ENCODE results near the gene HDGF. TPM values are rescaled to one million over a fixed set of nuclear protein-coding genes. Genes with fewer than 3 reads are reported as not detected.

The HDGF gene
- total and polyA plus RNA-seq, 2 donors (not counting 3 experiments of a cell fraction or from before 2014, with no cell fraction given): 95.1 to 298 TPM

GRCh38 chr1:156721535-156721934 lies 29.9 kb downstream of the HDGF start:
- H4K20me1 ChIP-seq (replicated peaks; ENCODE audit: control insufficient read depth, extremely low read depth, insufficient read depth, low read length): peaks cover 7% of the 10 kb centered on the region
- no peak overlapping the region for H2AFZ ChIP-seq (ENCODE audit: low read depth, low read length)
- no peak overlapping the region for H3K4me3 ChIP-seq (replicated peaks in 1 of 3; ENCODE audit: insufficient read depth in 1 of 3, low read depth in 1 of 3, low read length in 3 of 3)
- intact Hi-C loops (cut with micrococcal nuclease): no loop called here
- peaks cover 16% of the 10 kb centered on the region for H3K4me1 ChIP-seq (ENCODE audit: control insufficient read depth, extremely low read depth, insufficient read depth, low read length)
- H3K27ac ChIP-seq (ENCODE audit: insufficient read depth, low read depth, low read length): no peak overlapping the region
- peaks cover 10 to 23% of the 10 kb centered on the region in 2 experiments for H3K36me3 ChIP-seq (ENCODE audit: control insufficient read depth in 2 of 2, extremely low read depth in 1 of 2, insufficient read depth in 2 of 2, low read length in 2 of 2)
- dilution Hi-C loops (cut with MboI; ENCODE audit: extremely low pct_ligation_motif_present, low sequenced_read_pairs): no loop called here
- CTCF ChIA-PET: interaction anchor here (0.8 to 11.2 kb wide), 7 partner anchors 15 to 142 kb away, joined by 3 to 138 read pairs (median 4); partner anchors contain the start of gene NTRK1
- no peaks in the 10 kb centered on the region for H3K27me3 ChIP-seq (ENCODE audit: control insufficient read depth in 2 of 2, insufficient read depth in 2 of 2, low read length in 2 of 2)
- FAIRE-seq (peak; percentile 15), DNase-seq (ENCODE audit: low read depth, low spot score) (no peak)
- no peaks in the 10 kb centered on the region for H3K9me3 ChIP-seq (replicated peaks; ENCODE audit: control insufficient read depth, insufficient read depth, low read length)
- TF ChIP-seq EZH2 (IDR thresholded peaks at IDR 0.05; ENCODE audit: borderline replicate concordance, low read depth, low read length, severe bottlenecking) (no peak), MYC (IDR thresholded peaks at IDR 0.05; ENCODE audit: low read depth, low read length) (no peak), JUN (IDR thresholded peaks at IDR 0.05; ENCODE audit: borderline replicate concordance, insufficient read depth, insufficient read length, low read depth) (no peak), FOS (IDR thresholded peaks at IDR 0.05; ENCODE audit: borderline replicate concordance, insufficient read depth, low read length) (no peak), CTCF (IDR thresholded peaks at IDR 0.05; ENCODE audit: extremely low read depth in 1 of 2, insufficient read depth in 1 of 2, low read depth in 1 of 2, low read length in 2 of 2) (no peak), POLR2AphosphoS5 (IDR thresholded peaks at IDR 0.05; ENCODE audit: insufficient read depth, low read depth, low read length) (no peak), POLR2A (IDR thresholded peaks at IDR 0.05; ENCODE audit: low read depth, low read length) (no peak), GATA2 (IDR thresholded peaks at IDR 0.05; ENCODE audit: insufficient read depth, insufficient read length, low read depth, low read length) (no peak), MAX (IDR thresholded peaks at IDR 0.05; ENCODE audit: insufficient read depth, insufficient read length) (no peak)
- H3K4me2 ChIP-seq (ENCODE audit: insufficient read depth, low read length): no peak overlapping the region
- POLR2A ChIA-PET: no interaction called here
- no TSS peak for BruUV-seq (replicated peaks)
- H3K9me1 ChIP-seq (replicated peaks; ENCODE audit: control insufficient read depth, extremely low read depth, insufficient read depth, low read length): no peaks in the 10 kb centered on the region
- no peak overlapping the region for H3K9ac ChIP-seq (replicated peaks; ENCODE audit: extremely low read depth, insufficient read depth, low read length)
- H3K79me2 ChIP-seq (ENCODE audit: control insufficient read depth, insufficient read depth, low read length): peaks cover 38% of the 10 kb centered on the region

Measured in endothelial cell of umbilical vein (primary cell).